ENCODE measurements around the gene SNX11.

Gene SNX11

GRCh38 chr17:48162306-48162934 is 54.9 kb downstream of the SNX11 start:
- DNase-seq (ENCODE audit: low read depth), result no peak

DNA sequence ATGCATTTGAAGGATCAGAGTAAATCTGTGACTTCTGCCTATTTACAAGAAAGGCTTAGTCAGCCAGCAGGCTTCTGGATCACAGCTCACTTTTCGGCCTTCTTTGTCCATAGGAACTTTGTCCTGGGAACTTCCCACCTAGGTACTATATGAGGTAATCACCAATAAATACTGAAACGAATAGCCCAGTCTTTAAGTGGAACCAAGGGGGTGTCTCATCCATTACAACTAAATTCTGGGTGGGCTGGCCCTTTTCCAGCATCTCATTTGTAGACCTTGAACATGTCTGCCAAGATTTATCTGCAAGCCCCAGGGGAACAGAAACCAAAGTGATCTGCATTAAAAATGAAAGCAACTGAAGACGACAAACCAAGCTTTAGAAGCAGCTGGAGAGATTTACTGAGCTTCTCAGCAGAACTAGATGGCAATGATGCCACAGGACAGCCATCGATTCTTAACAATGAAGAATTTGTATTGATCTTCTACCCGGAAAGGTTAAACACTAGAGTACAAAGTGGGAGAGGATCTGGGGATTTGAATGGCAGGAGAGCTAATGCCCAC is 55.5 kb downstream of the SNX11 start:
- DNase-seq (ENCODE audit: low read depth), result peak; percentile 6

- no peak for DNase-seq (ENCODE audit: low read depth)
Observed at GRCh38 chr17:48163809-48164208, 56.2 kb downstream of the SNX11 start.

GRCh38 chr17:48169926-48170325 is 62.4 kb downstream of the SNX11 start:
- no peak for DNase-seq (ENCODE audit: low read depth)

Data from amniotic epithelial cell (primary cell).